Muscle layer of colon (tissue), 2 donors: ENCODE results near the gene ZSCAN21.
A peak's percentile ranks its signal among the peaks of the same experiment; 100 is the strongest.

ENCODE experiments used
- H3K27ac ChIP-seq: one replicate; pipeline ENCODE4 v1.7.0; 2013; ENCODE audit warnings: low read depth, mild to moderate bottlenecking, low read length, moderate library complexity
- H3K27me3 ChIP-seq, 2 donors: one replicate each; pipeline ENCODE4 v1.7.0; 2013; ENCODE audit warnings: low read length in 2 of 2, mild to moderate bottlenecking in 2 of 2; ENCODE audit not compliant: insufficient read depth in 2 of 2, control insufficient read depth in 1 of 2
- H3K36me3 ChIP-seq: one replicate; pipeline ENCODE4 v1.7.0; 2013; ENCODE audit warnings: mild to moderate bottlenecking, low read length; ENCODE audit not compliant: insufficient read depth
- H3K4me1 ChIP-seq: one replicate; pipeline ENCODE4 v1.7.0; 2013; ENCODE audit warnings: mild to moderate bottlenecking, low read length; ENCODE audit not compliant: insufficient read depth
- H3K4me3 ChIP-seq, 2 donors: one replicate each; pipeline ENCODE4 v1.7.0; 2013; ENCODE audit warnings: low read length in 2 of 2, low read depth in 1 of 2, mild to moderate bottlenecking in 1 of 2, moderate library complexity in 1 of 2
- H3K9ac ChIP-seq: one replicate; pipeline ENCODE4 v1.7.0; 2013; ENCODE audit warnings: low read length
- H3K9me3 ChIP-seq: one replicate; pipeline ENCODE4 v1.7.0; 2013; ENCODE audit warnings: mild to moderate bottlenecking, low read length
- donor health status: abdominal sarcoma.
- donor health status: Adenocarcinoma of cecum.

The ZSCAN21 gene

DNA sequence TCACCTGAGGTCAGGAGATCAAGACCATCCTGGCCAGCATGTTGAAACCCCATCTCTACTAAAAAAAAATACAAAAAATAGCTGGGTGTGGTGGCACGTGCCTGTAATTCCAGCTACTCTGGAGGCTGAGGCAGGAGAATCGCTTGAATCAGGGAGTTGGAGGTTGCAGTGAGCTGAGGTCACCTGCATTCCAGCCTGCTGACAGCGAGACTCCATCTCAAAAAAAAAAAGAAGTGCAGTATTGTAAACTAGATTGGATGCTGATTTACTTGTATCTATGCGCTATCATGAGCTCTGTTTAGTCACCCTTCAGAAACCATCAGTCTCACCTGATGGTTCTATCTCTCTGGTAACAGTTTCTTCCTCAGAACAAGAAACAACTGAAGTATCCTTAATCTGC is 13.8 kb downstream of the ZSCAN21 start:
- H3K36me3 ChIP-seq, result peaks cover 37% of the 10 kb centered on the region

GRCh38 chr7:100064162-100064561 is 14.6 kb downstream of the ZSCAN21 start:
- H3K4me1 ChIP-seq, result peaks cover 15% of the 10 kb centered on the region
- H3K27me3 ChIP-seq, result no peaks in the 10 kb centered on the region
- no peaks in the 10 kb centered on the region for H3K9me3 ChIP-seq
- H3K36me3 ChIP-seq, result peaks cover 30% of the 10 kb centered on the region
- no peak overlapping the region for H3K9ac ChIP-seq
- no peak overlapping the region for H3K4me3 ChIP-seq
- no peak overlapping the region for H3K27ac ChIP-seq

More for the DNA sequence above, 13.8 kb downstream of the ZSCAN21 start:
- no peak overlapping the region for H3K9ac ChIP-seq
- H3K9me3 ChIP-seq, result no peaks in the 10 kb centered on the region
- H3K27ac ChIP-seq, result no peak overlapping the region
- H3K27me3 ChIP-seq, result no peaks in the 10 kb centered on the region
- H3K4me3 ChIP-seq, result no peak overlapping the region
- peaks cover 15% of the 10 kb centered on the region for H3K4me1 ChIP-seq

DNA sequence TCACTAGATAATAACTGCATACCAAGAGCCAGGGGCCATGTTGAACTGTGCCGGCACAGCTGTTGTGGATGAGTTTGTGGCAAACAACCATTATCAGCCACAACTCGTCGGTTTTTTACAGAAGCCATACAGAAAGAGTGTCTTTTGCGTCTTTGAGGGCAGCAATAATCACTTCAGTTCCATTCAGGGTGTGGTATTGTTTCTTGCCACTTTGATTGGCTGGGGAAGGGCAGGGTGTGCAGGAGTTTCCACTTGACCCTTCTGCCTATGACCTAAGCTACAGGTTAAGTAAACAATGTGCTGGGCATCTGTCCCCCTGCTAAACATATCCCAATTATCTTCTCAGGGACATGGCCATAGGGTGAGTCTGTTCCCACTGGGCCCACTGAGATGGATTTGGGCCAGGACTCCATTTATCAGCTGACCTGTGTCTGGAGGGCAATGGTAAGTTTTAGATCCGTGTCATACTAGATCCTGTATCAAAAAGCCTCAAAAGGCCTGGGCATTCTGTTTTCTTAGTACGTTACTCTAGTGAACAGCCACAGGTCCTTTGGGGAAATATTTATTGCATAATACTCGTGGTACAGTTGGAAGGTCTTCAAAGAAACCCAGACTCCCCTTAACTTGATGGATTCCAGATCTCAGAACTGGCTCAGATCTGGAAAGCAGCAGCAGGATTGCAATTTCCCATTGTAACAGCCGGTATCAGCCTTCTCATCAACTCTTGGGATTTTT is 16.0 kb downstream of the ZSCAN21 start:
- peaks cover 2% of the 10 kb centered on the region for H3K9me3 ChIP-seq
- no peaks in the 10 kb centered on the region for H3K27me3 ChIP-seq
- no peak overlapping the region for H3K9ac ChIP-seq
- peaks cover 15% of the 10 kb centered on the region for H3K4me1 ChIP-seq
- peaks cover 38% of the 10 kb centered on the region for H3K36me3 ChIP-seq
- H3K27ac ChIP-seq, result peak overlapping the region; percentile 75
- no peak overlapping the region for H3K4me3 ChIP-seq

GRCh38 chr7:100066953-100067352 is 17.4 kb downstream of the ZSCAN21 start:
- Histone ChIP-seq H3K27me3 (no peaks in the 10 kb centered on the region), H3K4me1 (peaks cover 15% of the 10 kb centered on the region), H3K9me3 (peaks cover 15% of the 10 kb centered on the region), H3K9ac (no peak overlapping the region), H3K4me3 (no peak overlapping the region), H3K36me3 (peaks cover 40% of the 10 kb centered on the region), H3K27ac (no peak overlapping the region)

GRCh38 chr7:100069991-100070390 is 20.4 kb downstream of the ZSCAN21 start:
- Histone ChIP-seq H3K9me3 (peaks cover 17% of the 10 kb centered on the region), H3K9ac (no peak overlapping the region), H3K36me3 (peaks cover 55% of the 10 kb centered on the region)

GRCh38 chr7:100071018-100071723 is 21.6 kb downstream of the ZSCAN21 start:
- Histone ChIP-seq H3K4me1 (peaks cover 2% of the 10 kb centered on the region), H3K27ac (no peak overlapping the region), H3K27me3 (no peaks in the 10 kb centered on the region), H3K4me3 (peak overlapping the region in 1 of 2 donors; percentile 10), H3K9ac (no peak overlapping the region), H3K9me3 (peaks cover 17% of the 10 kb centered on the region), H3K36me3 (peaks cover 66% of the 10 kb centered on the region)

More at GRCh38 chr7:100069991-100070390, 20.4 kb downstream of the ZSCAN21 start:
- no peak overlapping the region for H3K27ac ChIP-seq
- H3K27me3 ChIP-seq, result no peaks in the 10 kb centered on the region
- no peak overlapping the region for H3K4me3 ChIP-seq
- peaks cover 14% of the 10 kb centered on the region for H3K4me1 ChIP-seq

DNA sequence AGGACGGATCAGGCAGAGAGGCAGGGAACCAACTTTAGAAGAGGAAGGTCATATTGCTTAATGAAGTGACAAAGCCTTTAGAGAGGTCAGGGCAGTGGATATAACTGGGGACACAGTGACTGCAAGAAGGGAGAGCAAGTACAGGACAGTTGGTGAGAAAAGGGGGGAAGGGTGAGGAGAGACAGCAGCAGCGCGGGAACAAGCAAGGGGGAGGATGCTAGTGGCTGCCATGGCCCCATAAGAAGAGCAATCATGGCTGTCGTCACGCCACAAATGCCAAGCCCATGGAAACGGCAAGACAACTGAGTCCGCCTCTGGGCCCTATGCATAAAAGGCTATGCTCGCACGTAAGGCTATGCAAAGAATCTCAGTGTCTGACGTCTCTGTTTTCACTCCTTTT is 22.9 kb downstream of the ZSCAN21 start:
- no peaks in the 10 kb centered on the region for H3K27me3 ChIP-seq
- H3K36me3 ChIP-seq, result peaks cover 73% of the 10 kb centered on the region
- no peak overlapping the region for H3K9ac ChIP-seq
- H3K4me3 ChIP-seq, result no peak overlapping the region
- H3K4me1 ChIP-seq, result no peaks in the 10 kb centered on the region
- no peak overlapping the region for H3K27ac ChIP-seq
- H3K9me3 ChIP-seq, result peaks cover 17% of the 10 kb centered on the region

DNA sequence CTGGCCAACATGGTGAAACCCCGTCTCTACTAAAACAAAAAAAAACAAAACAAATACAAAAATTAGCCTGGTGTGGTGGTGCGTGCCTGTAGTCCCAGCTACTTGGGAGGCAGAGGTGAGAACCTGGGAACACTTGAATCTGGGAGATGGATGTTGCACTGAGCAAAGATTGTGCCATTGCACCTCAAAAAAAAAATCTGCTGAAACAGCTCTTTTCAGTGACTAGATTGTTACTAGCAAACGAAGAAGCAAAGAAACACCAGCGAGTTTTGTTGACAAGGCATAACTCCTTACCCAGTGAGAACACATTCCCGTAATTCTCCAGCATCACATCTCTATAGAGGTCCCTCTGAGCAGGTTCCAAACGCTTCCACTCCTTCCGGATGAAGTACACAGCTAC is 25.3 kb downstream of the ZSCAN21 start:
- H3K27ac ChIP-seq, result no peak overlapping the region
- H3K27me3 ChIP-seq, result no peaks in the 10 kb centered on the region
- H3K9me3 ChIP-seq, result peaks cover 17% of the 10 kb centered on the region
- peaks cover 80% of the 10 kb centered on the region for H3K36me3 ChIP-seq
- no peak overlapping the region for H3K9ac ChIP-seq
- H3K4me1 ChIP-seq, result peaks cover 7% of the 10 kb centered on the region
- H3K4me3 ChIP-seq, result no peak overlapping the region

DNA sequence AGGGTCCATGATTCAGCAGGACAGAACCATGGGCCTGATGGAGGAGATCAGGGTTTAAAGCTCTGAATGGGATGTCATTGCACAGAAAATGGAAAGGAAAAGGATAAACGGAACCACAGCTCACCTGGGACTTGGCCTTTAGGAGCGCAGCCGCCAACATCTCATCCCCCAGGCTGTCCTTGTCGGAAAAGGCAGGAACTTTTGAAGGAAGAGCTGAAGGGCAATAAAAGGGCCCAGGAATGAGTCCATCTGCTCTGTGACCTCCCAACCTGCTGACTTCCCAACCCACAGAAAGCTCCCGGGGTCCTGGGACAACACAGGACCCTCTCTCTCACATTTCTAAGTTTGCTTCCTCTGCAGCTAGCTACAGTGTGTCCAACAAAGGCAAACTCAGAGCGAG is 25.8 kb downstream of the ZSCAN21 start:
- H3K27me3 ChIP-seq, result no peaks in the 10 kb centered on the region
- no peak overlapping the region for H3K27ac ChIP-seq
- no peak overlapping the region for H3K4me3 ChIP-seq
- peaks cover 12% of the 10 kb centered on the region for H3K4me1 ChIP-seq
- no peak overlapping the region for H3K9ac ChIP-seq
- peaks cover 74% of the 10 kb centered on the region for H3K36me3 ChIP-seq
- H3K9me3 ChIP-seq, result peaks cover 17% of the 10 kb centered on the region

GRCh38 chr7:100077205-100077604 is 27.6 kb downstream of the ZSCAN21 start:
- no peak overlapping the region for H3K4me3 ChIP-seq
- H3K4me1 ChIP-seq, result peaks cover 17% of the 10 kb centered on the region

DNA sequence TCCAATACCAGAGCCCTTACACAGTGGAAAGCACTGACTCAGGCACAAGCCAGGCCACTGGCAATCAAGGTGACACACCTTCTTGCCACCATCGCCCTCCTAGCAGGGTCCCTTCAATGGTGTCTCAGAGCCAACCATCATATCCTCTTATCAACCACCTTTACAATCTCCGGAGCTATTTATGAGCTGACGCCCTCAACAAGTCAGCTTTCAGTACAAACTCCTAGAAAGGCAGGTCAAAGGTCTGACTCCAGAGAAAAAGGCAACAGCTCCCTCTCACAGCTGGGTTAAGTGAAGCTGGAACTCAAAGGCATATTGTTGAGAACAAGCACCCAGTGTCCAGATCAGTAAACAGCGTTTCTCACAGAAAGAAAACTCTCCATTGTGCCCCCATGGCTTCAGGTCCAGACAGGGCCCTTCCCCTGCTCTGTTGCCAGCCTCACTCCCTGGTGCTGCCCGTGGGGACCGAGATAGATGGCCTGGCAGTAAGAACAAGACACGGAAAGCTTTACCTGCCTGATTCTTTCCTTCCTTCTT is 29.5 kb downstream of the ZSCAN21 start:
- H3K27ac ChIP-seq, result no peak overlapping the region
- H3K9ac ChIP-seq, result no peak overlapping the region
- no peaks in the 10 kb centered on the region for H3K9me3 ChIP-seq
- H3K4me3 ChIP-seq, result no peak overlapping the region
- H3K27me3 ChIP-seq, result no peaks in the 10 kb centered on the region
- peaks cover 37% of the 10 kb centered on the region for H3K36me3 ChIP-seq
- H3K4me1 ChIP-seq, result peaks cover 17% of the 10 kb centered on the region

More at GRCh38 chr7:100077205-100077604, 27.6 kb downstream of the ZSCAN21 start:
- Histone ChIP-seq H3K27me3 (no peaks in the 10 kb centered on the region), H3K9me3 (no peaks in the 10 kb centered on the region), H3K9ac (no peak overlapping the region), H3K27ac (no peak overlapping the region), H3K36me3 (peaks cover 56% of the 10 kb centered on the region)
